22Rv1 (cell line): ENCODE measurements around the gene SCN2A.

Experiments
- CTCF ChIP-seq: fragments of 450-650 bp; IDR thresholded peaks from 2 replicates; pipeline ENCODE4 v1.5.1; 2017; ENCODE audit warnings: mild to moderate bottlenecking
- ZFX ChIP-seq: fragments of 450-650 bp; IDR thresholded peaks from 2 replicates; pipeline ENCODE4 v1.6.1; 2017; ENCODE audit warnings: antibody characterized with exemption, borderline replicate concordance

GRCh38 chr2:165414187-165414586 lies 175.0 kb downstream of the SCN2A start:
- TF ChIP-seq CTCF (no peak), ZFX (no peak)
